GM21423 (cell line): ENCODE measurements around the gene NHLH2.

ENCODE experiments used
- ATAC-seq: cut with Tn5 transposase; IDR thresholded peaks from one replicate; pipeline ENCODE4 v1.9.1; 2021; ENCODE audit warnings: mild to moderate bottlenecking, moderate library complexity; ENCODE audit not compliant: unreplicated experiment

NHLH2 gene

DNA sequence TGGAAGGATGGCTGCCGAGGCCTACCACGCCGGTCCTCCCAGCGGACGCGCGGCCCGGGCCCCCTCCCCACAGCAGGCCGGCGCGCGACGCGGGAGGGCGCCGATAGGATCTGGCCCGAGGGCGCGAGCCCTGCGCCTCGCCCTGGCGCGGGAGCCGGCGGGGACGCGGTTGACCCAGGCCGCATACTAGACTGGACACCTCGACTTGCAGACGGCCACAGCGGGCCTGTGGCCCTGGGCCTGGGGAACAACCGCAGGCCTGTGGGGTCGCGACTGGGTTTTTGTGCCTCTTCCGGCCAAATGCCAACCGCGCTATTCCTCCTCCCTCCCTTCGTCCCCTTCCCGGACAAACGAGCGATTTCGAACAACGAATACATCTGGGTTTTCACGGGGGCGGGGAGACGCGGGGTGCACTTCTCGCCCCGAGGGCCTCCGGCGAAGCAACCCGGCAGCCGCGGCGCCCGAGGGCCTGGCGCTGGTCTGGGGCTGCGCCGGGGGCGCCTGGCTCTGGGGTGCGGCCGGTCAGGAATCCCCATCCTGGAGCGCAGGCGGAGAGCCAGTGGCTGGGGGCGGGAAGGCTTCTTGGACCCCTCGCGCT lies 2.4 kb downstream of the NHLH2 start:
- ATAC-seq = no peak

DNA sequence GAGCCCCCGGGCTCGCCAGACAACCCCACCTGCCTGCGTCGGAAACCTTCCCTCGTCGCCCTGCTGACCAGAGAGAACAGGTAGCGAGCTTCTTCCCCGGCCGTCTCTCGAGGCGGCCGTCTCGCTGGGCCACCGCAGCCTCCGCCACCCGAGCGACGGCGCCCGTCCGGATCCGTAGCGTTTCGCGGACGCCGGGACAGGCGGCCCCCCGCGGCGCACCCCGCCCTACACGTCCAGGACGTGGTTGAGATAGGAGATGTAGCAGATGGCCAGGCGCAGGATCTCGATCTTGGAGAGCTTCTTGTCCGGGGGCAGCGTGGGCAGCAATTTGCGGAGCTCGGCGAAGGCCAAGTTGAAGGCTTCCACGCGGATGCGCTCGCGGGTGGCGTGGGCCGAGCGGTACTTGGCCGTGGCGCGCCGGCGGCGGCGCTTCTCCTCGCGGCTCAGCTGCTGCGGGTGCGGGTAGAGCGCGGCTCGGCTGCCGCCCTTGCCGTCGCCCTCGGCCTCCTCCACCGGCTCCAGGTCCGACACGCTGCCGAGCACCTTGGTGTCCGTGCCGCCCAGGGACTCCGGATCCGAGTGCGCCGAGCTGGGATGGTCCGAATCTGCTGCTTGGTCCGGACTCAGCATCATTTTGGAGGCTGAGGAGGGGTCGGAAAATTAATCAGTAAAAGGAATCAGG lies 3.0 kb downstream of the NHLH2 start:
- ATAC-seq = no peak

DNA sequence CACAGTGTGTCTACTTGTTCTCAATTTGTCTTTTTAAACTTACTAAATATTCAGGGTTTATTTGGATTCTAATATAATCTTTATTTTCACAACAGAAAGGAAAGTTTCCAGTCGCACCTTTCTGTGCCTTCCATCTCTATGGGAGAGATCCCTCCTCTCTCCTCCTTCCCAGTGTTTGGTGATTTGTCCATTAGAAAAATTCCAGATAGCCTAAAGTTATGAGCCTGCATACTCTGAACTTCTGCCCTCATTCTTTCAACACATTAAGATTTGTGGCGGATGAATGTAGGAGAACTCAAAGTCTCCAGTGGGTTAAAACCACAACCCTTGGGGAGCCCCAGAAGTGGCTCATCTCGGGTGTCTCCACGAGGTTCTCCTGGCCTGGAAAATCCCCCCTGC lies 3.6 kb downstream of the NHLH2 start:
- no peak for ATAC-seq

DNA sequence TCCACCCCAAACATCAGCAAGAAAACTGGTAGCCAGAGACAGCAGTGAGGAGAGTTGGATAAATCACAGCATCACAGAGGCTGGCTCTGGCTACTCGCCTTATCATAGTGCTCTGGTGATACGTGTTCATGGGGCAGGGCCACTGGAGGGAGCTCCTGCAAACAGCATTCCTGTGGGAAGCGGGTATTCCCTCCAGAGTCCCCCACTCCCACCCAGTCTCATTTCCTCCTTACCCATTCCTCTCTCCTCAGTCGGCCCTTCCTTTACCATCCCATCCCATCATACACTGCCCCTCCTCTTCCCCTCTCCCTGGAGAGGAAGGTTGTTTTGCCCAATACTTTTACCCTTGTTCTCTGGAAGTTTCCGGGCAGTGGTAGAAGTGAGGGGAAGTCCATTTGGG lies 7.1 kb downstream of the NHLH2 start:
- no peak for ATAC-seq

DNA sequence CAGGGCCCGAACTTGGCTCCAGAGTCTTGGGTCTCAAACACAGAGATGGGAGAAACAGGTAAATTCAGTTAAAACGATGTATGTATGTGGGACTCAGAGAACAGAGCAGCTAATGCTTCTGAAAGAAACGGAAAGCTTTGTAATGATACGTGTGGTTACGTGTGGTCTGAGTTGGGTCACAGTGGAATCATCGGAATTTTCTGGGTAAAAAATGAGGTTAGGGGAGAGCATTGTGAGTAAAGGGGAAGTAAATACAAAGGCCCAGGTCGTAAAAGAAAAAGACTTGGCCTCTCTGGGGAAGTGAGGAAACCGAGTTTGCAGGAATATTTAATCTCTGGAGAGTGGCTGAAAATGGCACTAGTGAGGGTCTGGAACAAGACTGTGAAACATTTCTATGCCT lies 8.3 kb downstream of the NHLH2 start:
- ATAC-seq = no peak

DNA sequence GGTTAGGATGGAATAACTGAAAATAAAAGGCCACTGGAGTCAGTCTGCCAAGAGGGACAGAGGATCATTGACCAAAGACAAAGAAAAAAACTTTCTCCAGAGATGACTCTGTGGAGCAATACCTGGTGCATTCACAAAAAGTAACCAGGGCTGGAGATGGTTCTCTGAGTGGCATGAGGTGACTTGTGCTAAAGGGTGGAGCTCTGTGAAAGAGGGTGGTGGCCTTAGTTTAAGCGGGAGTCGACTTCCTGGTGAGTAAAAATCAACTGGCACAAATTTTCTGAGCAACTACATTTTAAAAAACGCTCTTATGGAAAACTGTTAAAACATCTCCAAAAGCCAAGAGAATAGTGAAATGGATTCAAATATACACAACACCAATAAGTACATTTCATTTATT lies 10.0 kb downstream of the NHLH2 start:
- ATAC-seq = no peak

DNA sequence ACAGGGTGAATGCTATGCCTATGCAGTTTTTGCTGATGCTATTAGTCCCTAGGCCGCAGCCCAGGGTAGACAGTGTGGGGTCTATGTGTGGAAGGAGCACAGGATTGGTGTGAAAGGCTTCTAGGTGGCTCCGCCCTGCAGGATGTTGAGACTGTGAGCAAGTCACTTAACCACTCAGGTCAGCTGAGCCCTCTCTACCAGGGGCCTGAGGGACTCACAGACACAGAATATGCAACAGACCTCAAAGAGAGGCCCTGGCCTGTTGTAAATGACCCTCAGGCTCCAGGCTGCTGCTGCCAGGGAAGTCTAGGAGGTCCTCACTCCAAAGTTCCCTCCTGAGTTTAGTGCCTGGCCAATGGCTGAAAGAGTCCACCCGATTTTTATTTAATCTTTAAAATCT lies 11.0 kb downstream of the NHLH2 start:
- ATAC-seq = no peak

DNA sequence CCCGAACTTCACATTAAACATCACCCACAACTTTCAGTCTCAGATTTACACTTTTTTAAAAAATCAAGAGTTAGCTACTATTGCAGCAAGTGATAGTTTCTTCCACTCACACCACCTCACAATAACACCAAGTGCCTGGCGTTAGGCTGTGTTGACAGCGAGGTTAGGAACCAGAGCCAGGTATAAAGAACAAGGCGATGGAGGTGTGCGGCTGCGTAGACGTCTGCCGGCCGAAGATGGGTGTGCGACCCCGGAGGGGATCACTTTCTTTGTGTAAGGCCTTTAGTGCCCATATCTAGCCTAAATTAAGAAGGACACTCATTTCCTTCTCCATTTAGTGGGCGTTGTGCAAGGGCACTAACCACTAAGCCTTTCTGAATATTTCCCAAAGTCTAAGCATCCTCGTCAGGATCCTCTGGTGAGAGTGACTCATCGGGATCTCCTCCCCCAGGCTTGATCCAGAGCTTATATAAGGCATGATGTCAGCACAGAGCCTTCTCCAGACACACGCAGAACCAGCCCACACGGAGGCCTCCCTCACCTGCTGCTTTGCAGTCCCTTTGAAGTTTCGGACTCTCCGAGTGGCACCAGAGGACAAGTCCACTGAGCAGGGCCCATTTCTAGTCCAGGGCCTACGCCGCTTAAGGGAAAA lies 11.8 kb downstream of the NHLH2 start:
- no peak for ATAC-seq

DNA sequence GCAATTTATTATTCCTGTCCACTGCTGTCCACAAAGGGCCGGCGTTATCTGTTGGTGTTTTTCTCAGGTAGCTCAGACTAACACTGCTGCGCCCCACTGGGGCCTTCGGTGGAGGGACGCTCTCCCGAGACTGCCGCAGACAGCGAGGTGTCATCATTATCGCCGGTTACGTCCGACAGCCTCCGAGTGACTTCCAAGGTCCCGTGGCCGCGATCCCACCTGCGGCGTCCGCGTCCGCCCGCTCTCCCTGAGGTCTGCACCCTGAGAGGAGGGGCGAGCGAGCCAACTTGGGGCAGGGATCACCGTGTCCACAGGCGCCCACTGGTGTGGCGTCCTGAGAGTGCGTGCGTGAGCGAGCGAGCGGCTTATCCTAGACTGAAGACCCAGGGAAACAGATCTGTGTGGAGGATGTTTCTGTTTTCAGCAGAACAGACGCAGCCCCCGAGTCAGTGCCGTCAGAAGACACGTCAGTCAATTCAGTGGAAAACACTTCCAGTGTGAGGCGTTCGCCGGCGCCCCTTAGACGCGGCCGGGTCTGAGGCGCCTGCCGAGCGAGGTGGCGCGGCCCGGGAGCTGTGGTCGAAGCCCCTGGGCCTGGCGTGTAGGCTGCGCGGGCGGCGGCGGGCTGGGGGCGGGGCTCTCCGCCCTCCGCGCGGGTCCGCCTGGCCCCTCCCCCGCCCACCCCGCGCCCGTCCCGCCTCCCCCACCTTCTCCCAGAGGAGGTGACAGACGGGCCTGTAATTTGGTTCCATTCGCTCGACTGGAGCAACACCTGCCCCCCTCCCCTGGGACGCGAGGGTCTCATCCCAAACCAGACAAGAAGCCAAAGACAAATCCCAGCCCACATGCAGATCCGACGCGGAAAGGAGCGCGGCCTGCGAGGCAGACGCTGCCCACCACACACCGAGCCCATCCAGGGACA lies 12.6 kb downstream of the NHLH2 start:
- ATAC-seq = no peak

DNA sequence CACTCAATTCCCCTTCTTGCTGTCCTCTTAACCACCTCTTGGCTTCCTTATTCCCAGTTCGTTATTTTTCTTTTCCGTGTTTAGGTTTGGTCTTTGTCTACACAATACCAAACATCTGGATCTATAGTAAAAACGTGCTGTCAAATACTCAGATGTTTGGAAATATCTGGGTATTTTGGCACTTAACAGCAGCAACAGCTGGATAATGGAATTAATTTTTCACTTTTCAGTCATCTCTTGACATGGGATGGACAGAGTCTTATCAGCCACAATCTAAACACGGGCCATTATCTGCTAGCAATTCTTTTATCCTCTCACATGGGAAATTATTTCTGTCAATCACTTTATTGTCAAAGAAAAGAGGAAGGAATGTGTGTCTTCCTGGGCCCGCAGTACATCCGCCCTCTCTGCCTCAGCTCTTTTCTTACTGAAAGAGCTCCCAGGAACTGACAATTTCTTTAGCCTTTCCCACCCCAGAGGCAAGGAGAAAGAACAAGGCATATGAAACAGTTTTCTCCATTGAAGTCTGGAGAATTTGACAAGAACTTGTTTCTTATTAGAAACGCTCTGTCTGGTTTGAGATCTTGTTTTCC lies 13.4 kb downstream of the NHLH2 start:
- no peak for ATAC-seq

DNA sequence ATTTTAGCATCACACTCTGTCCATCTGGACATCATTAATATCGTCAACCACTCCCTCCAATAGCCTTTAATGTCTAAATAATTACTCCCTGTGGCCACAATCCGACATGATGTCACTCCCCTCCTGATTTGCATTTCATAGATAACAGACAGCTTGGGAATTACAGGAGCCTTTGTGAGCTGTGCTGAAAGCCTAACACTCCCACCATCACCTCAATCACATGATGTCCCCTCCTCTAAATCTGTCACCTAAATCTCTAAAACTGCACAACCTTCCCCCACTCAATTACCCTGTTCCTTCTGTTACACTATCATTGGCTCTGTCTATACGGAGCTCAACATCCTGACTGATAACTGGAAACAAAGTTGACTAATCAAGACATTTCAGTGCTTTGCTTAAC lies 14.3 kb downstream of the NHLH2 start:
- no peak for ATAC-seq

DNA sequence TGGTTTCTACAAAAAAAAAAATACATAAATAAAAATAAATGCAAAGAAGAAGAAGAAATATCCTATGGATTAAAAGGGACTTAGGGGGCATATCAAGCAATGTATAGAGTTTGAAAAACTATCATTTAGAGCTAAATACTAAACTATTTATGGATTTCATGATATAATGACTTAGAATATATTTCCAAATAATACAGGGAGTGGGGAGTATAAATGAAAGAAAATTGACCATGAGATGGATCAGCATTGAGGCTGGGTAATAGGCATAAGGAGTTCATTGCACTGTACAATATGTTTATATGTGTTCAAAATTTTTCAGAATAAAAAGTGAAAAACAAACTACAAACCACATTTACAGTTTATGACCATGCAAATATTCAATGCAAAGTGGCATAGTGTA lies 18.8 kb downstream of the NHLH2 start:
- ATAC-seq = no peak

DNA sequence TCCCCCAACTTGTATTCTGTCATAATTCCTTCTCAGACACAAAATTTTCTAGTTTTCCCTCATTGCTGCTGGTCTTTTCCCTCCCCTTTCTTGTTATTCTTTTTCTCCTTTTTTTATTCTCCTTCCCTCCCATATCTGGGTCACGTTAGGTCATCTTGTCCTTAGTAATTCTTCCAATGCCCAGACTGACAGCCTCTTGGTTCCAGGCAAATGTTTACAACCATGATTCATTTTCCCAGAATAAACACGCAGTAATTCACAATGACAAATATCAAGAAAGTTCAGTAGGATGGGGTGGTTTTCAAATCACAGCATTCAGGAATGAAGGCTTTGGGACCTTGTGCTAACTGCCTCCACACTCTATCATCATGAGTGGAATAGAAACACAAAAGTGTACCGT lies 25.2 kb downstream of the NHLH2 start:
- ATAC-seq = no peak

DNA sequence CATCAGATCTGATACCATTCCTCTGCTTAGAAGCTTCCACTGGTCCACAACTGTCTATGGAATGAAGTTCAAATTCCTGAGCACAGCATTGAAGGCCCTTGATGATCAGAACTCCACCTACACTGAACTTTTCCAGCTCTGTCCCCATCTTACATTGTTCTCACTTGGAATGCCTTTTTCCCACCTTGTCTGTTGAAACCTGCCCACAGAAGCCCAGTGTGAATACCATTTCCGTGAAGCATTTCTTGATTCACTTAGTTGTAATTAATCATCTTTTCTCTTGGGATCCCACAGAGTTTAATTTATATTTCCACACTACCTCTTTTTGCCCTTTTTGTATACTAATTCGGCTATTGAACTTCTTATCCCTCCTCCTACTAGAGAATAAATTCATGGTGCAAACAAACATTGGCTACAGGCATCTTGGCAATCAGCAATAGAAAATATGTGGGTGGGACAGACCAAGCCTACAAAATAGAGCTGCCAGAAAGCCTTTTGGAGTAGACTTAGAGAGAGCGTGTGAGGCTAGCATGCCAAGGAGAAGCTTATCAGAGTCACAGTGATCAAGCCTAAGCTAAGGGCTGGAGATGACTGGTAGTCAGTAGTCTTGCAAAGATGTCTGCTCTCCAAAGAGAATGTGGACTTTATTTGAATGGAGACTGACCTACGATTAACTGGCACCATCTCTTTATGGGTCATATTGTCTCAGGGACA lies 26.1 kb downstream of the NHLH2 start:
- ATAC-seq = no peak

DNA sequence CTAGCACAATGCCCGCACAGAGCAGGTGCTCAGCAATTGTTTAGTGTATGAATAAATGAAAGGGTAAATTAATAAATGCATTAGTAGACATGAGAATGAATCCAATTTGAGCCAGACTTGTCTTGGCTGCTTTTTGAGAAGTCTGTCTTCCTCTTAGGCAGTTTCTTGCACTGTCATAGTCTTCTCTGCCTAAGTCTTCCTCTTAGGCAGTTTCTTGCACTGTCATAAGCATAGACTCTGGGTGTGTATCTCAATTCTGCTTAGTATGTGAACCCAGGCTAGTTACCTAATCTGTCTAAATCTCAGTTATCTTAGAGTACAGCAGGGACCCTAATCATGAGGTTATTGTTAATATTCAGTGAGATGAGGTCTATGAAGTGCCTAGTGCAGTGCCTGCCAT lies 27.2 kb downstream of the NHLH2 start:
- no peak for ATAC-seq

DNA sequence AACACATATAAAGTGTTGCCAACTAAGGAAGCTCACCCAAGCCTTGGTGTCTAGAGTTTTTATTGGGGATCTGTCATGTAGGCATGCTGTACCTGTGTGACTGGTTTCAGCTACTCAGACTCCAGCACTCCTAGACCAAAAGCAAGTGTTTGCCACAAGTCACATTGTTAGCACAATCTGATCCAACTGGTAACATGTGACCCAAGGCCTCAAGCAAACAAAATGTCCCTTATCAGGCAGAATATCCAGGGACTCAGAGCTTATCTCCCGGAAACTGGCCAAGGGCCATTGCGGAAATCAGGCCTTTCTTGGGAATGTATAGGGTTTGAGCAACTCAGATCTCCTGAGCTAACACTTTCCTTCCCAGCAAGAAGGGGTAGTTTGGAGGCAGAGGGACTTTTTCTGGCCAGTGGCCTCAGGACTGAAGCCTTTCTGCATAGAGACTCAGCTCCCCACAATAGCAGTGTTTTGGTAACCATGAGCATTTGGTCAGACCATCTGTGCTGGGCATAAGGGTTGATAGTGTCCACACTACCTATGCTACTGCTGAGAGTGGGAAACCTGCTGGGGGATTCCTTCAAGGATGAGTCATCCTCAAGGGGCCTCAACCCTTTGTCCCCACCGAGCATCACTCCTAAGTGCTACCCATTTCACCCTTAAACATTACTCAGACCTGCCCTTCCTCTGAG lies 29.6 kb downstream of the NHLH2 start:
- ATAC-seq = no peak

DNA sequence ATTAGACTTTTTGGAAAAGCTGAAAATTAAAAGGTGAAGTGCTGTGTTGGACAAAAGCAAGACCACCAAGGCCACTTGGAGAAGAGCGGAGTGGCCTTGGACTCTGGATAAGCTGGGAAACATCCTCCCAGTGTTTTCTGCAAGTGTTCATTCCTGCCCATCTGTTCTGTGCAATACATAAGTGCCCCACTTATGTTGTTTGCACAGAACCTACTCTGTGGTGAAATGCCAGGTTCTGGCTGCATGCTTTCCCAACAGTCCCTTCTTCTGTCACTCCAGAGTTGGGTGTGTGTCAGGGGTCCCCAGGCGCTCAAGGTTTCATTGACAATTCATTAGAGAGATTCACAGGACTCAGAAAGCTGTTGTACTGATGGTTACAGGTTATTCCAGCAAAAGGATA lies 30.3 kb downstream of the NHLH2 start:
- ATAC-seq = no peak

DNA sequence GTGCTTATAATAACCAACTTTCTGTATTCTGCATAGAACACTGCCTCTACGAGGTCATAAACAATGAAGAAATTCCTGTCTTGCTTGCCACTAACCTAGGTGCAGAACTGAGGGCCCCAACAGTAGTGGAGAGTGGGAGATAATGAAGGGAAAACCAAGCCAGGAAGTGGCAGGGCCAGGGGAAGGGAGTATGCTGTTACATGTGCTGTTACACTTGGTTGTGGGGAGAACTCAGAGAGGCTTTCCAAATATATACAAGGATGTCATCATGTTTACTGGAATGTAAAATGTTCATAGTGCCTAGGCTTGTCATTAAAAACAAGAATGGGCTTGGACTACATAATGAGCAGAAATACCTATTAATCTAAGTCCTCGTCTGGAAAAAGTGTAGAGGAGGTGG lies 31.1 kb downstream of the NHLH2 start:
- ATAC-seq = no peak

DNA sequence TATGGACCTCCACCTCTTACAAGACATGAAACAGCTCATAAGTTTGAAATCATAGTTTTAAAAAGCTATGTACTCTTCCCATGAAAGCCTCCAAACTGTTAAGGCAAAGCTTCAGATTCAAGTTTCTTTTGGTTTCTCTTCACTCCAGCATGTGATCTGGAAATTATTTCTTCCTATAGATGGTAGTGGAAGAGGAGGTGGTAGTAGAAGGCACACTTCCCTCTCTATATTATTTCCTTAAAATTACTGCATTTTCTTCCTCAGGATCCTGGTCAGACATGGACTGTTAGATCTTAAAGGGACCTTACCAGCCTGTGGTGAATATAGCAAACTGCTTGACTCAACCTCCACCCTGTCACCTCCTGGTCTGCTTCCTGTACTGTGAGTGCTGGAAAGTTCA lies 31.9 kb downstream of the NHLH2 start:
- ATAC-seq = no peak

DNA sequence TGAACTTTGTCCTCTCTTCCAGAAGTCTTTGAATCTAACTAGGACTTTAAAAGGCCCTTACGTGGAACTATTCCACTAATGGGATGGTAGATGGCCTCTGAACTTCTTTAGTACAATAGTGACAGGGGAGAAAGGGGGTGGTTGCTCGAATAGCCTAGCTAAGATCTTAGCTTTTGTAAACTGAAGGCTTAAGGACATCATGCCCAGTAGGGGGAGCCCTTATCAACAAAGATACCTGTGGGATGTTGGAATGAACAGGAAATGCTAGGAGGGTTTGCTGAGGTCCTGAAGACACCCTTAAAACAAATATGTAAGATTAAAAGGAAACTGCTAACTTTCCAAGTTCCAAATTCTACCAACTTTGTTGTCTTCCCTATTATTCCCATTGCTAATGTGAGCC lies 33.2 kb downstream of the NHLH2 start:
- ATAC-seq = no peak
